ENCODE data around the gene ADIPOR2. TPM values are rescaled to one million over a fixed set of nuclear protein-coding genes. Genes with fewer than 3 reads are reported as not detected.
"Not testable (repeated sequence)": the region's sequence is repeated elsewhere in the genome, so short reads cannot be mapped to it uniquely, and the experiment has no call there.

ADIPOR2 gene
- total RNA-seq, 5 donors from 2014 or later (not counting 1 experiment from before 2014, with no cell fraction given), result 21.7 to 35.0 (median 33.4) TPM

GRCh38 chr12:1817928-1818327 is 127.1 kb downstream of the ADIPOR2 start:
- H3K4me3 Mint-ChIP-seq; H3K27ac ChIP-seq (ENCODE audit: low read length); H3K4me3 ChIP-seq (ENCODE audit: control insufficient read depth in 1 of 2, extremely low read depth in 1 of 2, low read length in 1 of 2); H3K9me3 Mint-ChIP-seq; DNase-seq; H3K27ac Mint-ChIP-seq; H3K9me3 ChIP-seq; H3K36me3 Mint-ChIP-seq; H3K4me1 Mint-ChIP-seq; H3K4me1 ChIP-seq (ENCODE audit: control insufficient read depth in 1 of 2, extremely low read depth in 1 of 2, insufficient read depth in 2 of 2, low read length in 2 of 2); CTCF ChIA-PET; POLR2A ChIA-PET; ATAC-seq (replicated peaks in 1 of 4); H3K36me3 ChIP-seq (ENCODE audit: control insufficient read depth in 2 of 2, extremely low read depth in 1 of 2, insufficient read depth in 1 of 2, low read length in 1 of 2): not testable (repeated sequence)
- 92% methylated on average over 13 of the region's 28 CpGs for WGBS (ENCODE audit: insufficient coverage)
- H3K27me3 ChIP-seq (replicated peaks in 1 of 2; ENCODE audit: control insufficient read depth in 2 of 2, extremely low read depth in 1 of 2, insufficient read depth in 2 of 2, low read length in 1 of 2), result peaks cover 0 to 40% of the 10 kb centered on the region in 2 experiments
- peaks cover 20 to 39% of the 10 kb centered on the region in 2 donors for H3K27me3 Mint-ChIP-seq

DNA sequence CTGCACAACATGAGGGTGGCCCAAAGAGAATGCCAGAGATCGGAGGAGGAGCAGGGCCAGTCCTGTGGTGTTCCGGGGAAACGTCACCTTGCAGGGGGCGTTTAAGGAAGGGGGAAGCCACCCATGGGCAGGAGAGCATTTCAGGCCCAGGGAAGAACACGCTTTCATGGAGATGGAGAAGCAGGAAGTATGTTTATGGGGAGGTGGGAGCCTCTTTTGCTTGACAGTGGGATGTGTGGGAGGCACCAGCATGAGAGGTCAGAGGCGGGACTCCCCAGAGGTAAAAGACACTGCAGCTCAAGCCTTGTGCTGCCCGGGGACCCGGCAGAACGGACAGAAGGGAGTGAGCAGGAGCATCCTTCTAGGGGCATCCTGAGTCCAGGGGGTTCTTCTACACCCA is 128.2 kb downstream of the ADIPOR2 start:
- no peak for DNase-seq
- H3K27me3 Mint-ChIP-seq, result peaks cover 22 to 40% of the 10 kb centered on the region in 2 donors
- no peak overlapping the region for H3K4me3 ChIP-seq (ENCODE audit: control insufficient read depth in 1 of 2, extremely low read depth in 1 of 2, low read length in 1 of 2)
- peaks cover 0 to 4% of the 10 kb centered on the region in 2 experiments for H3K4me1 ChIP-seq (ENCODE audit: control insufficient read depth in 1 of 2, extremely low read depth in 1 of 2, insufficient read depth in 2 of 2, low read length in 2 of 2)
- CTCF ChIA-PET, result no interaction called here
- no peak for ATAC-seq (replicated peaks in 1 of 4)
- peaks cover 0 to 6% (median 2%) of the 10 kb centered on the region in 3 donors for H3K4me1 Mint-ChIP-seq
- no peaks in the 10 kb centered on the region for H3K36me3 ChIP-seq (ENCODE audit: control insufficient read depth in 2 of 2, extremely low read depth in 1 of 2, insufficient read depth in 1 of 2, low read length in 1 of 2)
- H3K27ac Mint-ChIP-seq, result no peak overlapping the region
- H3K27ac ChIP-seq (ENCODE audit: low read length), result no peak overlapping the region
- POLR2A ChIA-PET, result no interaction called here
- no peaks in the 10 kb centered on the region for H3K36me3 Mint-ChIP-seq
- no peaks in the 10 kb centered on the region for H3K9me3 Mint-ChIP-seq
- H3K4me3 Mint-ChIP-seq, result no peak overlapping the region
- WGBS (ENCODE audit: insufficient coverage), result 74% methylated on average over 5 of the region's 9 CpGs
- no peaks in the 10 kb centered on the region for H3K9me3 ChIP-seq
- H3K27me3 ChIP-seq (replicated peaks in 1 of 2; ENCODE audit: control insufficient read depth in 2 of 2, extremely low read depth in 1 of 2, insufficient read depth in 2 of 2, low read length in 1 of 2), result peaks cover 0 to 50% of the 10 kb centered on the region in 2 experiments

- CTCF ChIA-PET, result no interaction called here
- POLR2A ChIA-PET, result no interaction called here
- no peaks in the 10 kb centered on the region for H3K9me3 ChIP-seq
These were observed 128.7 kb downstream of the ADIPOR2 start for GRCh38 chr12:1819571-1819970.

DNA sequence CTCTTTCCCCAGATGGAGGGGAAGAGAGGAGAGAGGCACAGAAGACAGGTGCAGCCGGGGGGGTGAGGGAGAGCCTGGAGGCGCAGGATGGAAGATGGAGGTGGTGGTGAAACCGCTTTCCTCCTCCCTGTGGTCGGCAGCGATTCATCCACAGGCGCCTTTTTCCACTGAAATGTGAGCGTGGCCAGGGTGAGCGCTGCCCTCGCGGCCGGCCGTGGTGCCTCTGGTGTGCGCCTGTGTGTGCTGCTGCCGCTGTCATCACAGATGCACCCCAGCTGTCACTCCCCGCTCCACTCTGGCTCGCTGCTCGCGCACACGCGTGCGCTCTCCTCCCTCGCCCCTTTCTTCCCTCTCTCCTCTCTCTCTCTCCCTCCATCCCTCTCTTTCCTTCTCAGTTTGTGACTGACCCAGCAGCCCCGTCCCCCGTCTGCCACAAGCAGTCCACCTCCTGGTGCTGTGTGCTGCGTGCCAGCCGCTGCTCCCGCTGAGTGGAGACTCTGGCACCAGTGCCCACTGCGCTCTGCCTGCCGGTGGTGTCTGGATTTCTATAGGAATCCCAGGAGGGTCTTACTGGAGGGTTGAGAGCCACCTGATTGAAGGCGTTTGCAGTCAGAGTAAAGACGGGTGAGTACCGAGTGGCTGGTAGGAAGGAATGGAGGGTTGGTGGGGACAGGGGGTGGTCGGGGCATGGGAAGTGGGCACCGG is 129.5 kb downstream of the ADIPOR2 start, which contains the start of gene LRTM2:
TSS of gene LRTM2 (plus strand) at position 375 of the 705 bp plus-strand sequence. CDS start 7,584 bp downstream, outside the sequence.
- H3K36me3 ChIP-seq (ENCODE audit: control insufficient read depth in 2 of 2, extremely low read depth in 1 of 2, insufficient read depth in 1 of 2, low read length in 1 of 2), result no peaks in the 10 kb centered on the region
- no peak for ATAC-seq (replicated peaks in 1 of 4)

More at GRCh38 chr12:1819571-1819970, 128.7 kb downstream of the ADIPOR2 start:
- H3K36me3 ChIP-seq (ENCODE audit: control insufficient read depth in 2 of 2, extremely low read depth in 1 of 2, insufficient read depth in 1 of 2, low read length in 1 of 2), result no peaks in the 10 kb centered on the region
- no peak overlapping the region for H3K4me3 Mint-ChIP-seq
- DNase-seq (no peak), ATAC-seq (replicated peaks in 1 of 4) (no peak)
- H3K4me1 Mint-ChIP-seq, result peaks cover 0 to 6% (median 2%) of the 10 kb centered on the region in 3 donors
- peaks cover 22 to 40% of the 10 kb centered on the region in 2 donors for H3K27me3 Mint-ChIP-seq
- 54% methylated on average over 5 of the region's 6 CpGs for WGBS (ENCODE audit: insufficient coverage)
- H3K27ac ChIP-seq (ENCODE audit: low read length), result no peak overlapping the region
- H3K4me3 ChIP-seq (ENCODE audit: control insufficient read depth in 1 of 2, extremely low read depth in 1 of 2, low read length in 1 of 2), result no peak overlapping the region
- no peak overlapping the region for H3K27ac Mint-ChIP-seq
- peaks cover 0 to 54% of the 10 kb centered on the region in 2 experiments for H3K27me3 ChIP-seq (replicated peaks in 1 of 2; ENCODE audit: control insufficient read depth in 2 of 2, extremely low read depth in 1 of 2, insufficient read depth in 2 of 2, low read length in 1 of 2)
- no peaks in the 10 kb centered on the region for H3K36me3 Mint-ChIP-seq
- peaks cover 0 to 4% of the 10 kb centered on the region in 2 experiments for H3K4me1 ChIP-seq (ENCODE audit: control insufficient read depth in 1 of 2, extremely low read depth in 1 of 2, insufficient read depth in 2 of 2, low read length in 2 of 2)
- H3K9me3 Mint-ChIP-seq, result no peaks in the 10 kb centered on the region

GRCh38 chr12:1820896-1821291 is 130.0 kb downstream of the ADIPOR2 start:
- CTCF ChIA-PET, result no interaction called here
- Histone ChIP-seq H3K4me1 (ENCODE audit: control insufficient read depth in 1 of 2, extremely low read depth in 1 of 2, insufficient read depth in 2 of 2, low read length in 2 of 2) (peaks cover 0 to 4% of the 10 kb centered on the region in 2 experiments), H3K4me3 (ENCODE audit: control insufficient read depth in 1 of 2, extremely low read depth in 1 of 2, low read length in 1 of 2) (no peak overlapping the region), H3K27me3 (replicated peaks in 1 of 2; ENCODE audit: control insufficient read depth in 2 of 2, extremely low read depth in 1 of 2, insufficient read depth in 2 of 2, low read length in 1 of 2) (peaks cover 0 to 58% of the 10 kb centered on the region in 2 experiments), H3K9me3 (no peaks in the 10 kb centered on the region), H3K27ac (ENCODE audit: low read length) (no peak overlapping the region), H3K36me3 (ENCODE audit: control insufficient read depth in 2 of 2, extremely low read depth in 1 of 2, insufficient read depth in 1 of 2, low read length in 1 of 2) (no peaks in the 10 kb centered on the region)
- POLR2A ChIA-PET, result no interaction called here
- DNase-seq (no peak), ATAC-seq (replicated peaks in 1 of 4) (no peak)
- H3K4me1 Mint-ChIP-seq, result peaks cover 0 to 6% (median 2%) of the 10 kb centered on the region in 3 donors
- no peaks in the 10 kb centered on the region for H3K36me3 Mint-ChIP-seq
- WGBS (ENCODE audit: insufficient coverage), result 82% methylated on average over 11 of the region's 11 CpGs
- no peak overlapping the region for H3K27ac Mint-ChIP-seq
- H3K9me3 Mint-ChIP-seq, result no peaks in the 10 kb centered on the region
- H3K27me3 Mint-ChIP-seq, result peaks cover 22 to 39% of the 10 kb centered on the region in 2 donors
- H3K4me3 Mint-ChIP-seq, result no peak overlapping the region

More for the DNA sequence above, 129.5 kb downstream of the ADIPOR2 start, which contains the start of gene LRTM2:
- 14% methylated on average over 24 of the region's 34 CpGs for WGBS (ENCODE audit: insufficient coverage)
- peaks cover 0 to 56% of the 10 kb centered on the region in 2 experiments for H3K27me3 ChIP-seq (replicated peaks in 1 of 2; ENCODE audit: control insufficient read depth in 2 of 2, extremely low read depth in 1 of 2, insufficient read depth in 2 of 2, low read length in 1 of 2)
- peaks cover 0 to 6% (median 2%) of the 10 kb centered on the region in 3 donors for H3K4me1 Mint-ChIP-seq
- no peaks in the 10 kb centered on the region for H3K9me3 ChIP-seq
- H3K4me1 ChIP-seq (ENCODE audit: control insufficient read depth in 1 of 2, extremely low read depth in 1 of 2, insufficient read depth in 2 of 2, low read length in 2 of 2), result peaks cover 0 to 4% of the 10 kb centered on the region in 2 experiments
- no peak within 1 kb of the TSS for H3K27ac Mint-ChIP-seq
- peaks cover 22 to 39% of the 10 kb centered on the region in 2 donors for H3K27me3 Mint-ChIP-seq
- no peak within 1 kb of the TSS for H3K27ac ChIP-seq (ENCODE audit: low read length)
- no peak within 1 kb of the TSS for H3K4me3 Mint-ChIP-seq
- DNase-seq, result no peak
- H3K9me3 Mint-ChIP-seq, result no peaks in the 10 kb centered on the region
- POLR2A ChIA-PET, result no interaction called here
- no peaks in the 10 kb centered on the region for H3K36me3 Mint-ChIP-seq
- no peak within 1 kb of the TSS for H3K4me3 ChIP-seq (ENCODE audit: control insufficient read depth in 1 of 2, extremely low read depth in 1 of 2, low read length in 1 of 2)
- CTCF ChIA-PET, result no interaction called here

GRCh38 chr12:1821805-1822204 is 130.9 kb downstream of the ADIPOR2 start:
- Histone ChIP-seq H3K4me1 (ENCODE audit: control insufficient read depth in 1 of 2, extremely low read depth in 1 of 2, insufficient read depth in 2 of 2, low read length in 2 of 2) (peaks cover 0 to 4% of the 10 kb centered on the region in 2 experiments), H3K4me3 (ENCODE audit: control insufficient read depth in 1 of 2, extremely low read depth in 1 of 2, low read length in 1 of 2) (no peak overlapping the region), H3K9me3 (no peaks in the 10 kb centered on the region), H3K27ac (ENCODE audit: low read length) (no peak overlapping the region), H3K36me3 (ENCODE audit: control insufficient read depth in 2 of 2, extremely low read depth in 1 of 2, insufficient read depth in 1 of 2, low read length in 1 of 2) (no peaks in the 10 kb centered on the region), H3K27me3 (replicated peaks in 1 of 2; ENCODE audit: control insufficient read depth in 2 of 2, extremely low read depth in 1 of 2, insufficient read depth in 2 of 2, low read length in 1 of 2) (peaks cover 0 to 65% of the 10 kb centered on the region in 2 experiments)
- no peak for DNase-seq
- Mint-ChIP-seq H3K4me1 (peaks cover 0 to 6% (median 2%) of the 10 kb centered on the region in 3 donors), H3K27ac (no peak overlapping the region), H3K9me3 (no peaks in the 10 kb centered on the region), H3K4me3 (no peak overlapping the region), H3K36me3 (no peaks in the 10 kb centered on the region), H3K27me3 (peaks cover 18 to 39% of the 10 kb centered on the region in 2 donors)
- no peak for ATAC-seq (replicated peaks in 1 of 4)
- 61% methylated on average over 3 of the region's 12 CpGs for WGBS (ENCODE audit: insufficient coverage)
- ChIA-PET POLR2A (no interaction called here), CTCF (interaction anchor here in 1 of 2 donors (0.7 kb wide), 1 partner anchor 172 kb away, joined by 3 read pairs; no protein-coding TSS in a partner anchor)
